ENCODE data around the gene SLC4A2.

GRCh38 chr7:151081170-151082101 is 22.0 kb downstream of the SLC4A2 start:
- TF ChIP-seq SNAI2 (CRISPR knock-in tag; IDR thresholded peaks at IDR 0.05) (no peak), RARB (CRISPR knock-in tag; IDR thresholded peaks at IDR 0.05) (no peak), ZFP3 (CRISPR knock-in tag; IDR thresholded peaks at IDR 0.05) (no peak)
